H9 (cell line): Measurements from ENCODE around the gene OR4M1. TPM values are rescaled to one million over a fixed set of nuclear protein-coding genes. Genes with fewer than 3 reads are reported as not detected.
"Not testable (repeated sequence)": the region's sequence is repeated elsewhere in the genome, so short reads cannot be mapped to it uniquely, and the experiment has no call there.

Experiments
- DNase-seq: peaks from one replicate; pipeline ENCODE4 v3.0.0-alpha.2; 2017
- H2AFZ ChIP-seq: one replicate; pipeline ENCODE4 v1.6.1; 2013; ENCODE audit warnings: mild to moderate bottlenecking, low read length, control low read depth, moderate library complexity
- H2AK5ac ChIP-seq: 2 replicates; pipeline ENCODE4 v1.6.1; 2013; ENCODE audit warnings: low read length, control low read depth, mixed read lengths; ENCODE audit not compliant: insufficient read length
- H2BK120ac ChIP-seq: one replicate; pipeline ENCODE4 v1.6.1; 2013; ENCODE audit warnings: low read depth, mild to moderate bottlenecking, low read length, control low read depth, inconsistent platforms; ENCODE audit not compliant: poor library complexity, severe bottlenecking
- H2BK12ac ChIP-seq: 2 replicates; pipeline ENCODE4 v1.6.1; 2013; ENCODE audit warnings: low read length, control low read depth, mixed read lengths, low read depth; ENCODE audit not compliant: insufficient read length
- H2BK15ac ChIP-seq: 2 replicates; pipeline ENCODE4 v1.6.1; 2013; ENCODE audit warnings: low read depth, low read length, control low read depth
- H2BK20ac ChIP-seq: one replicate; pipeline ENCODE4 v1.6.1; 2013; ENCODE audit warnings: low read depth, mild to moderate bottlenecking, low read length, control low read depth, inconsistent platforms; ENCODE audit not compliant: poor library complexity, severe bottlenecking
- H2BK5ac ChIP-seq: 2 replicates; pipeline ENCODE4 v1.6.1; 2013; ENCODE audit warnings: low read length, control low read depth, mixed read lengths; ENCODE audit not compliant: insufficient read length
- H3K14ac ChIP-seq: 2 replicates; pipeline ENCODE4 v1.6.1; 2013; ENCODE audit warnings: low read length, control low read depth; ENCODE audit not compliant: insufficient read depth
- H3K18ac ChIP-seq: 2 replicates; pipeline ENCODE4 v1.6.1; 2013; ENCODE audit warnings: low read depth, mild to moderate bottlenecking, mixed read lengths, low read length, control low read depth; ENCODE audit not compliant: insufficient read length
- H3K23ac ChIP-seq: 2 replicates; pipeline ENCODE4 v1.6.1; 2013; ENCODE audit warnings: low read length, control low read depth, mixed read lengths, low read depth; ENCODE audit not compliant: insufficient read length
- H3K23me2 ChIP-seq: 2 replicates; pipeline ENCODE4 v1.6.1; 2013; ENCODE audit warnings: low read depth, mild to moderate bottlenecking, mixed read lengths, low read length, control low read depth; ENCODE audit not compliant: insufficient read length, poor library complexity, severe bottlenecking
- H3K27ac ChIP-seq: 2 replicates; pipeline ENCODE4 v1.5.1; 2013; ENCODE audit warnings: low read length, control low read depth, mixed read lengths, low read depth; ENCODE audit not compliant: insufficient read length
- H3K27me3 ChIP-seq: 2 replicates; pipeline ENCODE4 v1.6.1; 2013; ENCODE audit warnings: low read length, control low read depth, inconsistent platforms; ENCODE audit not compliant: insufficient read depth
- H3K4ac ChIP-seq: 2 replicates; pipeline ENCODE4 v1.6.1; 2013; ENCODE audit warnings: low read depth, mild to moderate bottlenecking, control low read depth, inconsistent platforms, low read length, moderate library complexity
- H3K4me1 ChIP-seq: 2 replicates; pipeline ENCODE4 v1.6.1; 2013; ENCODE audit warnings: low read length, control low read depth, inconsistent platforms; ENCODE audit not compliant: insufficient read depth
- H3K4me2 ChIP-seq: 2 replicates; pipeline ENCODE4 v1.6.1; 2013; ENCODE audit warnings: low read length, control low read depth, mixed read lengths; ENCODE audit not compliant: insufficient read length, insufficient read depth
- H3K56ac ChIP-seq: 2 replicates; pipeline ENCODE4 v1.6.1; 2013; ENCODE audit warnings: low read depth, mild to moderate bottlenecking, mixed read lengths, low read length, control low read depth; ENCODE audit not compliant: insufficient read length
- H3K79me1 ChIP-seq: 2 replicates; pipeline ENCODE4 v1.6.1; 2013; ENCODE audit warnings: low read depth, mild to moderate bottlenecking, moderate library complexity, low read length, control low read depth, inconsistent platforms; ENCODE audit not compliant: insufficient read depth, poor library complexity, severe bottlenecking
- H3K79me2 ChIP-seq: 2 replicates; pipeline ENCODE4 v1.6.1; 2013; ENCODE audit warnings: low read length, control low read depth, inconsistent platforms; ENCODE audit not compliant: insufficient read depth
- H3K9ac ChIP-seq: 2 replicates; pipeline ENCODE4 v1.6.1; 2013; ENCODE audit warnings: low read length, control low read depth, mixed read lengths; ENCODE audit not compliant: insufficient read length; ENCODE audit errors: extremely low read depth
- H3K9me3 ChIP-seq: one replicate; pipeline ENCODE4 v1.6.1; 2013; ENCODE audit warnings: low read depth, low read length, inconsistent platforms; ENCODE audit not compliant: control insufficient read depth
- H3T11ph ChIP-seq: one replicate; pipeline ENCODE4 v1.6.1; 2013; ENCODE audit warnings: mild to moderate bottlenecking, low read length, control low read depth, inconsistent platforms
- H4K20me1 ChIP-seq: one replicate; pipeline ENCODE4 v1.6.1; 2013; ENCODE audit not compliant: control insufficient read depth, insufficient read length, insufficient read depth
- H4K5ac ChIP-seq: 2 replicates; pipeline ENCODE4 v1.6.1; 2013; ENCODE audit warnings: low read depth, mild to moderate bottlenecking, mixed read lengths, low read length, control low read depth; ENCODE audit not compliant: insufficient read length
- H4K8ac ChIP-seq: replicated peaks from 2 replicates; pipeline ENCODE4 v1.6.1; 2013; ENCODE audit warnings: low read length, control low read depth, mixed read lengths, low read depth; ENCODE audit not compliant: insufficient read length
- H4K91ac ChIP-seq: 2 replicates; pipeline ENCODE4 v1.6.1; 2013; ENCODE audit warnings: low read depth, mild to moderate bottlenecking, moderate library complexity, mixed read lengths, low read length, control low read depth; ENCODE audit not compliant: insufficient read length
- H3K27ac Mint-ChIP-seq, 3 experiments: 2 replicates in 2 of 3; 3 replicates in 1 of 3; pipeline ENCODE4 v1.8.0; 2020 to 2021; ENCODE audit warnings: mixed read lengths in 3 of 3, mild to moderate bottlenecking in 1 of 3, moderate library complexity in 1 of 3
- H3K27me3 Mint-ChIP-seq: 2 replicates; pipeline ENCODE4 v1.8.0; 2021; ENCODE audit warnings: low read depth, mild to moderate bottlenecking, moderate library complexity, mixed read lengths
- H3K36me3 Mint-ChIP-seq, 3 experiments: 2 replicates in 2 of 3; 3 replicates in 1 of 3; pipeline ENCODE4 v1.8.0; 2020 to 2021; ENCODE audit warnings: low read depth in 3 of 3, mixed read lengths in 3 of 3; ENCODE audit not compliant: insufficient read depth in 1 of 3
- H3K4me1 Mint-ChIP-seq, 2 experiments: 2 replicates each; pipeline ENCODE4 v1.8.0; 2020; ENCODE audit warnings: mixed read lengths in 2 of 2
- H3K4me3 Mint-ChIP-seq, 2 experiments: 2 replicates in 1 of 2; 3 replicates in 1 of 2; pipeline ENCODE4 v1.8.0; 2020 to 2021; ENCODE audit warnings: mild to moderate bottlenecking in 2 of 2, mixed read lengths in 2 of 2, moderate library complexity in 1 of 2
- H3K9me3 Mint-ChIP-seq, 2 experiments: 2 replicates in 1 of 2; 3 replicates in 1 of 2; pipeline ENCODE4 v1.8.0; 2020; ENCODE audit warnings: mild to moderate bottlenecking in 2 of 2, mixed read lengths in 2 of 2, moderate library complexity in 1 of 2
- WGBS: extraction: QIAGEN DNeasy Blood & Tissue Kit; methylation state at CpG from one replicate; pipeline ENCODE4 v1.1.7; 2013; ENCODE audit warnings: missing lambda C conversion rate, low lambda C conversion rate, mixed read lengths; ENCODE audit not compliant: insufficient read length; ENCODE audit errors: extremely low coverage; 5-methylcytosine and 5-hydroxymethylcytosine counted together
- total RNA-seq: library from RNA; stranded (reverse); gene quantifications from 2 replicates; pipeline ENCODE4 v1.2.1, GENCODE V29; 2021
- TF ChIP-seq, protein P1 (sequence below): fragments of 200-600 bp; sonication (generic); conservative IDR thresholded peaks from 3 replicates; pipeline ENCODE4 v1.8.0; 2021; ENCODE audit warnings: antibody characterized with exemption, mild to moderate bottlenecking

Gene OR4M1
- total RNA-seq, 1 experiment from 2014 or later: not detected

DNA sequence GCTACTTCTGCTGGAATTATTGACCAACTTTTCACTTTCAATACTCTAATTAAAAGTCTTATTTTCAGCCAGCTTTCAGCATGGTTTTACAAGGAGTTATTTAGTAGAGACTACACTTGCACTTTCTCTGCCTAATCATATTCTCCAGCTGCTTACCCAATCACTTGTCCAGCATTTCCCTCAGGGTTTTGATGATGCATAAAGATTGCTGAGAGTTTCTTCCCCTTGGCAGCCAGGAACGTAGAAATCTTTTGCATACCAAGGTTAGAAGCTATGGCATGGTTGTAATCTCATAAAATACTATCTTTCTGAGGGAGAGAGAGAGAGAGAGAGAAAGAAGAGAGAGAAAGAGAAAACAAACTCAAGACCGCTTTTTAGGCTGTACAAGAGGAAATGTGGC is 19.1 kb upstream of the OR4M1 start:
- no peaks in the 10 kb centered on the region for H3K4me1 Mint-ChIP-seq
- H3K36me3 Mint-ChIP-seq: peaks cover 7 to 17% (median 9%) of the 10 kb centered on the region in 3 experiments; a peak in 5 of 7 replicates
- no peaks in the 10 kb centered on the region for H3K79me2 ChIP-seq
- no peak overlapping the region for H3K4me2 ChIP-seq
- H2BK12ac ChIP-seq: no peak overlapping the region
- peaks cover 84% of the 10 kb centered on the region for H3K9me3 ChIP-seq
- H4K5ac ChIP-seq: no peak overlapping the region
- no peak overlapping the region for H3K4ac ChIP-seq
- H3K27me3 Mint-ChIP-seq: no peaks in the 10 kb centered on the region
- no peak for DNase-seq
- H2BK5ac ChIP-seq: no peak overlapping the region
- WGBS: no CpG with 5 or more reads among the region's 2 CpGs
- no peak overlapping the region for H3K27ac ChIP-seq
- no peak overlapping the region for H3K4me3 Mint-ChIP-seq
- TF ChIP-seq, protein P1, sequence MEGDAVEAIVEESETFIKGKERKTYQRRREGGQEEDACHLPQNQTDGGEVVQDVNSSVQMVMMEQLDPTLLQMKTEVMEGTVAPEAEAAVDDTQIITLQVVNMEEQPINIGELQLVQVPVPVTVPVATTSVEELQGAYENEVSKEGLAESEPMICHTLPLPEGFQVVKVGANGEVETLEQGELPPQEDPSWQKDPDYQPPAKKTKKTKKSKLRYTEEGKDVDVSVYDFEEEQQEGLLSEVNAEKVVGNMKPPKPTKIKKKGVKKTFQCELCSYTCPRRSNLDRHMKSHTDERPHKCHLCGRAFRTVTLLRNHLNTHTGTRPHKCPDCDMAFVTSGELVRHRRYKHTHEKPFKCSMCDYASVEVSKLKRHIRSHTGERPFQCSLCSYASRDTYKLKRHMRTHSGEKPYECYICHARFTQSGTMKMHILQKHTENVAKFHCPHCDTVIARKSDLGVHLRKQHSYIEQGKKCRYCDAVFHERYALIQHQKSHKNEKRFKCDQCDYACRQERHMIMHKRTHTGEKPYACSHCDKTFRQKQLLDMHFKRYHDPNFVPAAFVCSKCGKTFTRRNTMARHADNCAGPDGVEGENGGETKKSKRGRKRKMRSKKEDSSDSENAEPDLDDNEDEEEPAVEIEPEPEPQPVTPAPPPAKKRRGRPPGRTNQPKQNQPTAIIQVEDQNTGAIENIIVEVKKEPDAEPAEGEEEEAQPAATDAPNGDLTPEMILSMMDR: no peak
- no peaks in the 10 kb centered on the region for H3K79me1 ChIP-seq
- no peak overlapping the region for H2AK5ac ChIP-seq
- H4K91ac ChIP-seq: no peak overlapping the region
- no peak overlapping the region for H2AFZ ChIP-seq
- no peak overlapping the region for H2BK20ac ChIP-seq
- no peak overlapping the region for H4K8ac ChIP-seq
- H3K14ac ChIP-seq: no peak overlapping the region
- H3K18ac ChIP-seq: no peak overlapping the region
- H2BK15ac ChIP-seq: no peak overlapping the region
- H3K9ac ChIP-seq: no peak overlapping the region
- H3K23ac ChIP-seq: no peak overlapping the region
- no peaks in the 10 kb centered on the region for H3K23me2 ChIP-seq
- peaks cover 37 to 46% of the 10 kb centered on the region in 2 experiments for H3K9me3 Mint-ChIP-seq
- no peak overlapping the region for H3K56ac ChIP-seq
- no peak overlapping the region for H3T11ph ChIP-seq
- H3K27ac Mint-ChIP-seq: no peak overlapping the region
- H3K4me1 ChIP-seq: no peaks in the 10 kb centered on the region
- no peak overlapping the region for H2BK120ac ChIP-seq
- H3K27me3 ChIP-seq: no peaks in the 10 kb centered on the region
- no peaks in the 10 kb centered on the region for H4K20me1 ChIP-seq

DNA sequence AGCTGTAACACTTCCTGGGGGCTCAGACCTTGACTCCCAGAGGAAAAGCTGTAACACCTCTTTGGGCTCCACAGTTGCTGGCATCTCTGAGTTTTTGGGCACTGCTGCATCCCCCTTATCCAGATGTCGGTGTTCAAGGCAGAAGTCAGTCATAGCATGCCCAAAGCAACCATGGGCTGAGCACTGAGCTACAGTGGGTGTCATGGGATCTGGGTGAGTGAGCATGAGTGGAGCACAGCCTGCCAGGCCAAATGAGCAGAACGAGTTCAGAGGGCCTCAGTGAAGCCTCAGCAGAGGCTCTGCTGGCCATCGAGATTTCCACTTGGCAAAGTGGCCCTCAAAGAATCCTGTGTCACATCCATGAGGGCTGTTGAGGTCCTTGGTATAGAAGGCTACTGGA is 1.8 kb upstream of the OR4M1 start:
- not testable (repeated sequence) for H2BK20ac ChIP-seq, H2AFZ ChIP-seq, H3T11ph ChIP-seq, H3K56ac ChIP-seq, H2AK5ac ChIP-seq, H3K4me2 ChIP-seq, H3K27me3 ChIP-seq, H4K8ac ChIP-seq, DNase-seq, H3K27me3 Mint-ChIP-seq, H2BK5ac ChIP-seq, H2BK12ac ChIP-seq, H4K91ac ChIP-seq, H3K18ac ChIP-seq, H4K20me1 ChIP-seq, H3K23ac ChIP-seq, H2BK120ac ChIP-seq, H3K27ac ChIP-seq, H3K23me2 ChIP-seq, H3K4me1 Mint-ChIP-seq, H4K5ac ChIP-seq, H3K4me3 Mint-ChIP-seq, H3K9ac ChIP-seq, H2BK15ac ChIP-seq, H3K14ac ChIP-seq, H3K79me2 ChIP-seq, H3K4ac ChIP-seq, H3K27ac Mint-ChIP-seq, H3K4me1 ChIP-seq, H3K79me1 ChIP-seq
- peaks cover 95 to 96% of the 10 kb centered on the region in 2 experiments for H3K9me3 Mint-ChIP-seq
- H3K36me3 Mint-ChIP-seq: peaks cover 18 to 68% (median 19%) of the 10 kb centered on the region in 3 experiments
- no CpG with 5 or more reads among the region's 3 CpGs for WGBS
- H3K9me3 ChIP-seq: peaks cover 67% of the 10 kb centered on the region
